Colonic mucosa (tissue), 4 donors: ENCODE measurements around the gene STON2. TPM values are rescaled to one million over a fixed set of nuclear protein-coding genes. Genes with fewer than 3 reads are reported as not detected.

Experiments used
- DNase-seq: peaks from one replicate; pipeline ENCODE4 v3.0.0-alpha.2; 2020
- H3K27ac ChIP-seq: fragments of 200-600 bp; one replicate; pipeline ENCODE4 v1.8.0; 2021
- H3K27me3 ChIP-seq: fragments of 200-600 bp; one replicate; pipeline ENCODE4 v1.8.0; 2021
- H3K36me3 ChIP-seq: fragments of 200-600 bp; one replicate; pipeline ENCODE4 v1.8.0; 2021
- H3K4me1 ChIP-seq: fragments of 200-600 bp; one replicate; pipeline ENCODE4 v1.8.0; 2021; ENCODE audit warnings: mild to moderate bottlenecking
- H3K4me3 ChIP-seq: fragments of 200-600 bp; one replicate; pipeline ENCODE4 v1.8.0; 2021
- H3K9ac ChIP-seq, 2 donors: one replicate each; pipeline ENCODE4 v1.7.0; 2013; ENCODE audit warnings: control low read depth in 2 of 2, low read depth in 2 of 2, low read length in 2 of 2
- H3K9me3 ChIP-seq: fragments of 200-600 bp; one replicate; pipeline ENCODE4 v1.8.0; 2021
- intact Hi-C: fragments of 100-400 bp; cut with DNase I; formaldehyde crosslinking; loops from one replicate; pipeline ENCODE4 v1.14.1; 2022
- total RNA-seq, 2 donors: library from RNA; stranded (reverse); fragmentation: NEBNext Ultra II Directional in 1 of 2; extraction: Animal tissue kit (Norgen Biotek cat#: 25700) in 1 of 2; gene quantifications; one replicate each; pipeline ENCODE4 v1.2.1, GENCODE V29; 2021
- TF ChIP-seq, protein P1 (sequence below): fragments of 200-600 bp; IDR thresholded peaks from one replicate; pipeline ENCODE4 v1.8.0; 2022; ENCODE audit warnings: antibody characterized with exemption, mild to moderate bottlenecking
- donor health status: healthy.
- donor health status: DM: no; HTN: no; CAD: no.
- donor health status: DM: no; HTN: no; CAD: no.

STON2 gene
- total RNA-seq, 2 donors from 2014 or later = 12.7 to 15.1 TPM

DNA sequence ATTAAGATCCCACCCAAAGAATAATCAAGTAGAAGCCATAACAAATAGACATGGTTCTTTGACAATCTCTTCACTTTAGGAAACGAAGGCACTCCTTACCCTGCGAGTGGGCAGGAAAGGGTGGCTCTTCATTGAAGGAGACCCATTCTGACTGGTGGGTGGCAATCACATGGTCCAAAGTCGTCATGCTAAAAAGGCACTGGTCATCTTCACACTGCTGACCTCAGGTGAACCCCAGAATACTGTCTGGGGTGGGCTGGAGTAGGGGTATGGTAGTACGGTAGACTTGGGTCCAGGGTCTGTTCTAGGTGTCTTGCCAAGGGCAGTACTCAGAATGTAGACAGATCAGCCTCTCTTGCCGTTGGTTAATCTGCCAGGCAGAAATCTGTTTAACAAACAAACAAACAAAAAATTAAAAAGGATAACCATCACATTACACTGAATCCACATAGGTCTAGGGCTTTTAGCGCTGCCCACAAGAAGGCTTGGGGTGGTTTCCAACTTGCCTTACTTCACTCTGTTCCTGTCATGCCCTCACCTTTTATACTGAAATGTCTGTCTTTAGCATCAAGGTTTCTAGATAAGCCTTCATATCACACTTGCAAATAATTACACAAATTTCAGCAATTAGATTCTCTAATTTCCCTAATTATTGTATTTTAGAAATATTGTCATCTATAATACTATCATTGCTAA lies 1.8 kb downstream of the STON2 start:
- TF ChIP-seq, protein P1, sequence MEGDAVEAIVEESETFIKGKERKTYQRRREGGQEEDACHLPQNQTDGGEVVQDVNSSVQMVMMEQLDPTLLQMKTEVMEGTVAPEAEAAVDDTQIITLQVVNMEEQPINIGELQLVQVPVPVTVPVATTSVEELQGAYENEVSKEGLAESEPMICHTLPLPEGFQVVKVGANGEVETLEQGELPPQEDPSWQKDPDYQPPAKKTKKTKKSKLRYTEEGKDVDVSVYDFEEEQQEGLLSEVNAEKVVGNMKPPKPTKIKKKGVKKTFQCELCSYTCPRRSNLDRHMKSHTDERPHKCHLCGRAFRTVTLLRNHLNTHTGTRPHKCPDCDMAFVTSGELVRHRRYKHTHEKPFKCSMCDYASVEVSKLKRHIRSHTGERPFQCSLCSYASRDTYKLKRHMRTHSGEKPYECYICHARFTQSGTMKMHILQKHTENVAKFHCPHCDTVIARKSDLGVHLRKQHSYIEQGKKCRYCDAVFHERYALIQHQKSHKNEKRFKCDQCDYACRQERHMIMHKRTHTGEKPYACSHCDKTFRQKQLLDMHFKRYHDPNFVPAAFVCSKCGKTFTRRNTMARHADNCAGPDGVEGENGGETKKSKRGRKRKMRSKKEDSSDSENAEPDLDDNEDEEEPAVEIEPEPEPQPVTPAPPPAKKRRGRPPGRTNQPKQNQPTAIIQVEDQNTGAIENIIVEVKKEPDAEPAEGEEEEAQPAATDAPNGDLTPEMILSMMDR = no peak
- Histone ChIP-seq H3K27ac (no peak overlapping the region), H3K4me1 (no peaks in the 10 kb centered on the region)

DNA sequence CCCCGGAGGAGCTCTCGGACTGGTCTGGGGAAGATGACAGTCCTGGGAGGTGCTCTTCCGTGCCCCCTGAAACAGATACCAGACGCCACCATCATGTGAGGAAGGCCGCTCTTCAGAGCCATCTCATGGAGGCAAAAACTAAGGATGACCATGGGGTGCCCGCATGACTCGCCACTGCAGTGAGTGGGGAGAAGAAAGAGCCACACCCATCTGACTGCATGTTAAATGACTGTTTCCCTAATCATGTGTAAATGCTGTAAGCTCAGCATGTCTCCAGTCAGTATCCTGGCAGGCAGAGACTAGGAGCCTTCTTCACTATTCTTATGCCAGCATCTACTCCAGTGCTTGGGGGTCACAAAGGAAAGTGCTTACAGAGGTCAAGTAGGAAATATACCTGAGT lies 4.0 kb downstream of the STON2 start:
- Histone ChIP-seq H3K9me3 (no peaks in the 10 kb centered on the region), H3K27ac (no peak overlapping the region), H3K4me1 (no peaks in the 10 kb centered on the region), H3K4me3 (no peak overlapping the region), H3K27me3 (no peaks in the 10 kb centered on the region), H3K9ac (no peak overlapping the region), H3K36me3 (no peaks in the 10 kb centered on the region)
- DNase-seq = no peak
- intact Hi-C loops = no loop called here
- TF ChIP-seq, protein P1 = no peak

More for the DNA sequence above, 1.8 kb downstream of the STON2 start:
- H3K27me3 ChIP-seq = no peaks in the 10 kb centered on the region
- no peak overlapping the region for H3K4me3 ChIP-seq
- DNase-seq = no peak
- H3K9me3 ChIP-seq = no peaks in the 10 kb centered on the region
- H3K9ac ChIP-seq = no peak overlapping the region
- H3K36me3 ChIP-seq = no peaks in the 10 kb centered on the region
- intact Hi-C loops = no loop called here

DNA sequence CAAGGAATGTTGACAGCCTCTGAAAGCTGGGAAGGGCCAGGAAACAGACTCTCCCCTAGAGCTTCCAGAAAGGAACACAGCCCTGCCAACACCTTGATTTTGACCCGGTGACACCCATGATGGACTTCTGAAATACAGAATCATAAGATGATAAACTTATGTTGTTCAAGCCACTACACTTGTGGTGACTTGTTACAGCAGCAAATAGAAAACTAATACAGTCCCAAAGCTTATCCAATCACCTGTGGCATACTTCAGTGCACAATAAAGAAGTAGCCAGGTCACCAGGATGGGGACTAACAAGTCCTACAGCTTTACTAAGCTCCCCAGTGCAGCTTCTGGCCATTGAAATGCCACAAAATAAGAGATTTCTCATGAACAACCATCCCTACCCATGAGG lies 5.4 kb downstream of the STON2 start:
- Histone ChIP-seq H3K36me3 (no peaks in the 10 kb centered on the region), H3K27ac (no peak overlapping the region), H3K4me1 (no peaks in the 10 kb centered on the region), H3K9ac (no peak overlapping the region), H3K9me3 (no peaks in the 10 kb centered on the region), H3K27me3 (no peaks in the 10 kb centered on the region), H3K4me3 (no peak overlapping the region)
- intact Hi-C loops = no loop called here
- TF ChIP-seq, protein P1 = no peak
- DNase-seq = no peak

DNA sequence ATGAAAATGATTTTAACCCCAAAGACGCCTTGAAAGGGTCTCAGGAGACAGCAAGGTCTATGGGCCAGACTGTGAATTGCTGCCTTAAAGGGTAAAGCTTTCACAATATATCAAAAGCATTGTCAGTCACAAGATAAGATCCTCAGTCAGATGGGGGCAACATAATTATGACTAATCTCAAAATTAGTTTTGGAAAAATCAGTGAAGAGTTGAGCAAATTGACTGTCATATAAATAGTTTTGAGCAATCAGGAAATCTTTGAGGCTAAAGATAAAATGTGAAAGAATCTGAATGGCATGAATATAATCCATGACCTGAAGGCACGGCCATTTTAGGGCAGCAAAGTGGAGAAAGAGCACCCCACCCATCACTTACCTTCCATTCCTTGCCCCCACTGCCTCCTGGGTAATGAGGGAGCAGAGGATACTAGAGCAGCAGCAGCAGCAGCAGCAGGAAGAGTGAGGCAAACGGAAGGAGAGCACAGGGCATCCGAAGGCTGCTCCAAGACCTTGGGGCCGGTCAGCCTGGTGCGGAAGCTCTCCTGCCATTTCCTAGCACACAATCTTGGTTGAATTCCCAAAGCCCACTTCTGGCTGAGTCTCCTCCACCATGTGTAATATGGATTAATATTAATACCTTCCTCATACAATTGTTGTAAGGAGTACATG lies 7.0 kb downstream of the STON2 start:
- DNase-seq = no peak
- no peak overlapping the region for H3K9ac ChIP-seq
- H3K27ac ChIP-seq = no peak overlapping the region
- H3K36me3 ChIP-seq = no peaks in the 10 kb centered on the region
- no peaks in the 10 kb centered on the region for H3K27me3 ChIP-seq
- TF ChIP-seq, protein P1 = no peak
- H3K4me3 ChIP-seq = no peak overlapping the region
- no peaks in the 10 kb centered on the region for H3K9me3 ChIP-seq
- intact Hi-C loops = no loop called here
- H3K4me1 ChIP-seq = no peaks in the 10 kb centered on the region

DNA sequence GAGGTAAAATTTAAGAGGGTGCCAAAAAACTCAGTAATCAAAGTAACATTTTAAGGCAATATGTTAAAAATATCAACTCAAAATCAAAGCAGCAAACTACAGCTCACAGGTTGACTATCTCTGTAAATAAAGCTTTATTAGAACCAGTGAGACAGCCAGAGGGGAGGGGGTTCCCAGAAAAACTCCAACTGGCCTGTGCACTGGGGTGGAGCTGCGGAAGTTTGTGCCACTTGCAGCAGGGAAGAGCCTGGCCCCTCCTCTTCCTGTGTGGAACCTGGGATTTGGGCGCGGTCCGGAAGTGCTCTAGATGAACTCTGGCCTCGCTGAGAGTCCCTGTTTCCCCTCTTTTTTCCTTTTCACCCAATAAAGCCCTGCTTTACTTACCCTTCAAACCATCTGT lies 8.1 kb downstream of the STON2 start:
- intact Hi-C loops = no loop called here

More for the DNA sequence above, 8.1 kb downstream of the STON2 start:
- H3K9ac ChIP-seq = no peak overlapping the region
- no peaks in the 10 kb centered on the region for H3K27me3 ChIP-seq
- TF ChIP-seq, protein P1 = no peak
- no peaks in the 10 kb centered on the region for H3K9me3 ChIP-seq
- no peaks in the 10 kb centered on the region for H3K4me1 ChIP-seq
- H3K36me3 ChIP-seq = no peaks in the 10 kb centered on the region
- no peak for DNase-seq
- no peak overlapping the region for H3K27ac ChIP-seq
- H3K4me3 ChIP-seq = no peak overlapping the region
